Retina (tissue), 1 donor: Measurements from ENCODE around the gene NTSR2.

Experiments used
- DNase-seq: peaks from one replicate; pipeline ENCODE4 v3.0.0-alpha.2; 2016

Gene NTSR2

DNA sequence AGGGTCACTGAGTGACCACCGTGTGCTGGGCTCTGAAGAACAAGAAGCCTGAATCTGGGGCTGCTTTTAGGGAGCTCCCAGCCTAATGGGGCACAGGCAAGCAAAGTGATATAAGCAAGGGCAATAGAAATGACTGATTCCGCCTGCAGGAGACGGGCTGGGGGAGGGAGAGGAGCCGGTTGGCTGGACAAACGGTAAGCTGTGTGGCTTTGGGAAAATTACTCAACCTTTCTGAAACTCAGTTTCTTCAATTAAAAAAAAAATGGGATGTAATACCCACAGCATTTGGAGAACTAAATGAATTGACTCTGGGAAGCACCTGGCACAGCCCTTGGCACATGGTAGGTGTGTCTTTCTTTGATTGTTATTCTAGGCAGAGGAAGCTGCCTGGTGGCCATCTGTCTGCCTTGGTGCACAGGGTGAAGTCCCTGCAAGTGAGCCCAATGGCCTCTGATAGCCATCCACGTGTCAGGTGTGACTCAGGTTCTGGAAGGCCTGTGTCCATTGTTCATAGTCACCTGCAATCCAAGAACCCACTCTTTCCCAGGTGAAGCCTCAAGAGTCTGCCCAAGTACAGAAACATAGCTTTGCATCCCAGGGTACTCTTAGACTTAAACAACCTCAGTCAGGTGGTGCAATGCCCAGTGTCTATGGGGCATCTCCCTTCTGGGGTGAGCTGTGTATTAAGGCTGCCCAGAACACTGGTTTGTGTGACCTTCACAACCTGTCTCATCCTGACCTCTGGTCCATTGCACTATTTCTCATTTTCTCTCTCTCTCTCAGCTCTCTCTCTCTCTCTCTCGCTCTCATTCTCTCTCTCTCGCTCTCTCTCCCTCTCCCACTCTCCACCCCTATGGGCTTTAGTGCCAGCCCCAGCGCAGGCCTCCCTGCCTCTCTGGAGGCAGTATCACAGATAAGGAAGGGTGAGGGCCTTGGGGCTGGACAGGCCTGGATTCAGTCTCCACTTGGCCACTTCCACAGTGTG lies 30.0 kb upstream of the NTSR2 start:
- DNase-seq, result peak; percentile 22

DNA sequence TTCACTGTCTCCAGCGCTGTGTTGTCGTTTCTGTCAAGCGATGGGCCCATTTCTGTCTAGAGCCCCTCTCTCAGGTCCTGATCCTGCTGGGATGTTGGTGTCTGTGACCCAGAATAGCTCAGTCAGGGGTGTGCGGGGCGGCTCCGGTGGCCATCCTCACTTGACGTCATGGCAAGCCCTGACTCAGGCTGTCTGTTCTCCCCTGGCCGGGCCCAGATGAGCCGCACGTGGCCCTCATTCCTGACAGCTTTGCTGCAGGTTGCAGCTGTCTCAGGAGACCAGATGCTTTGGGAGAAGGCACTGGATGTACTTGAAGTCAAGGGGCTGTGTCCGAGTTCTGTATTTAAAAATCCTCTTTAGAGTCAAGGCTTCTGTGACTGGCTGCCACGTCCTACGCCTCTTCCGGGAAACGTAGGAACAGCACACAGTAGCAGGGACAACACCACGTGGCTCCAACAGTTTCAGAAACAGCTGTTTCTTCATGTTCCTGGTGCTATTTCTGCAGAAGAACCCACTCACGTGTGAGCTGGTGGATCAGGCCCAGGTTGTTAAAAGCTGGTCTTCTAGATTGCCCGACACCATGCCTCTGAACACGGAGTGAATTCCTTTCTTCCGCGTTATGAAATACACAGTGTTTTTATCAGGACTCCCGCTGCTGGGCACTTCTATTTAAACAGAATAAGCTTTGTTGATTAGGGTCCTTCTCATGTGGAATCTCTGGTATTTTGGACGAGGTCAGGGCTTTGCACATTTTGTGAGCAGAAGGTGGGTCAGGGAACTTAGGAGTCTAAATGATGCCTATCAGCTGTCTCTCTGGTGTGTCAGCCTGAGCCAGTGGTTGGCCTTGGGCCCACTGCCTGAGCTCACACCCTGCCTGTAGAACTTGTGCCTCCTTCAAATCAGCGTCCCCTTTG lies 28.3 kb upstream of the NTSR2 start:
- DNase-seq, result peak; percentile 30

DNA sequence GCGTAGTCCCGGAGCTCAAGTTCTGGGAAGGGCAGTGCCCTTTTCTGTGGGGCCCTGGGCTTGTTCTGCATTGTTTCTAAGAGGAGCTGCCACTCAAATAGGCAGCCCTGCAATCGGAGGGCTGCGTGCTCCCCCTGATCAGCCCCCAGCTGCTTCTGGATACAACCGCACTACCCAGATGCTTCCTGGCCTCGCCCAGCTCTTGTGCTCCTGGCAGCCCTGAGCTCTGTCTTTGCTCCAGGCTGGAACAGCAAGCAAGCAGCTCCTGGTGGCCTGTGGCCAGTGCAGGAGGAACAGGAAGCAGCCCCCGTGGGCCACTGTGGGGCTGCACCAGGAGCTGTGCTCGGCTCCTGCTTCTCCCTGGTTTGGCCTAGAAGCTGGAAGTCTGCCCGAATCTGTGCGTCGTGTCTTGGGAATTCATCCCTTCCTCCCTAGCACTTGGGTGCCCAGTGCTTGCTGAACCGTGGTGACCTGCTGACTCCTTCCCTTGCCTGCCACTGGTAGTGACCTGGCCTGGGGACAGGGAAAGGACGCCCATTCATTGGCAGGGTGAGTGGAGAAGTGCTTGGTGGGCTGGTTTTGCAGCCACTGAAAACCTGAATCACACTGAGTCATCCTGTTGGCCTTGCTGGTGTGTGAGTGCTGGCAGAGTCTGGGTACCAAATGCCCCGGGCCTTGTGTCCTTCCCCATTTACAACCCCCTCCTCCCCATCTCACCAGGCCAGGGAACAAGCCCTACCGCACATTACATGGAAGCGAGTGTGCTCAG lies 27.3 kb upstream of the NTSR2 start:
- DNase-seq, result peak; percentile 59

DNA sequence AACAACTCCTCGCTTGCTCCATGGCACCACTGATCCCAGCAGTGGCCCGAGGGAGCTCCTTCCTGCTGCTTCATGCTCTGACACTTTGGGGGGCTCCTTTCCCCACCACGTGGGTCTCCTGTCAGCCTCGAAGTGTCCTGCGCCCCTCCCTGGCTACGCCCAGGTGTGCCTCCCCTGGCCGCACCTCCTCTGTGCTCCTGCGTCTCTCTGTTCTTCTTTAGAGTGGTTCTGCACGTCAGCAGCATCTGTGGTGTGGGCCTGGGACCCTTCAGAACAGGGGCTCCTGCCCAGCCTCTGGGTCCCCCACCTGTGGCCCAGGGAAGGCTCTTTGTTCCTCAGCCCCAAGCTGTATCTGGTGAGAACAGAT lies 26.7 kb upstream of the NTSR2 start:
- DNase-seq, result no peak

DNA sequence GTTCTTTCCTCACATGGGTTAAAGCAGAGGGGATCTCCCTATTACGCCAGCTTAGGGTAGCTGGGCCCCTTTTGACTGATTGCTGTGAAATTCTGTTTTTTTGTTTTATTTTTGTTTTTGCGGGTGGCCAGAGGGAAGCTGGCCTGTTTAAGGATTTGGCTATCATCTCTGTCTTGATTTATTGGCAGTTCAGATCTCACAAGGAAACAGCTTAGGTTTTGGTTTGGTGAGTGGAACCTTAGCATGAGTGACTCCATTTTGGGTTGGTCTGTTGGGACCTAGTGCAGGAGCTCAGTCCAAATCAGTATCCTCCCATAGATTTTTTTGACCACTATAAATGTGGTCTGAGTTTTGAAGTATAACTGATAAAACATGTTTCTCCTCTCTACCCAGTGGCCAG lies 25.6 kb upstream of the NTSR2 start:
- no peak for DNase-seq

DNA sequence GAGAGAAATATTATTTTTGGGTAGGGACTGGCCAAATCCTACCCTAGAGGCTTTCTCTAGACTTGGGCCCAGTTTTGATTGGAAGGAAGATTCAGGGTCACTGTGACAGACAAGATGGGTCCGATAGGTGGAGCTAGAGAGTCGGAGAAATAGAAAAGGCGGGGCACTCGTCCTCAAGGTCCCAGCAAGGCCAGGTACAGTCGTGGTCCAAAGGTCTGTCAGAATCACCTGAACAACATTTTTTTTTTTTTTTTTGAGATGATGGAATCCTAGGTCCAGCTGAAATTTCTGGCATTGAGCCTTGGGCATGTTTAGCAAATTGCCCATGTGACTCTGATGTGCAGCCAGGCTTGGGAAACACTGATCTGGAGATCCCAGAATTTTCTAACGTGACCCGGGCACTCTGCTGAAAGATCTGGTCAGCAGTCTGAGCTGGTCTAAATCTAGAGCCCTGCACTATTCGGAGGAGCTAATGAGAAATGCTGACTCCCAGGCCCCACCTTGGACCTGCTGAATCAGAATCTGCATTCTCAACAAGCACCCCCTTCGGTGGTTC lies 23.0 kb upstream of the NTSR2 start:
- DNase-seq, result peak; percentile 68

DNA sequence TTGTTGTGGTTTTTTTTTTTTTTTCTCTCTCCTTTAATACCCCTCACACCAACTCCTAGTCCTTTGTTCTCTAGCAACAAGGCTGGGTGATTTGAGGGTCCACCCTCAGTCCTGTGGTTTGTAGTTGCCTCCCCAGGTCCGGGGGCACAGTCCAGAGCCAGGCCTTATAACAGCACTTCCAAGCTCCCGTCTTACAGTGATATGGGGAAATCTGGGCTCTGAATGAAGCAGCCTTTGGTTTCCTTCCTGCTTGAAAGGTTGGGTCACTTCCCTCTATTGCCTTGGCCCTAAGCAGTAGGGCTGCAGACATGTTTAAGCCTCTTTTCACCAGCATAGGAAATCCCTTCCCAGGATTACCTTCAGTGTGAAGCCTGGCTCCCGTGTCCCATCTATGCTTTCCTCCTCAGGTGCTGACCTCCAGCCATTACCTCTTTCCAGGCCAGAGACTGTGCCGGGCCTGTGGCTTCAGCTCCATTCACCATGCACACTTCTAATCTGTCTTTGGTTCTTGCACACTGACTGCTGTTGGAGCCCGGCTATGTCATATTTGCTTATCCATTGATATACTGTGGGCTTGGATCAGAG lies 21.2 kb upstream of the NTSR2 start:
- DNase-seq, result no peak

DNA sequence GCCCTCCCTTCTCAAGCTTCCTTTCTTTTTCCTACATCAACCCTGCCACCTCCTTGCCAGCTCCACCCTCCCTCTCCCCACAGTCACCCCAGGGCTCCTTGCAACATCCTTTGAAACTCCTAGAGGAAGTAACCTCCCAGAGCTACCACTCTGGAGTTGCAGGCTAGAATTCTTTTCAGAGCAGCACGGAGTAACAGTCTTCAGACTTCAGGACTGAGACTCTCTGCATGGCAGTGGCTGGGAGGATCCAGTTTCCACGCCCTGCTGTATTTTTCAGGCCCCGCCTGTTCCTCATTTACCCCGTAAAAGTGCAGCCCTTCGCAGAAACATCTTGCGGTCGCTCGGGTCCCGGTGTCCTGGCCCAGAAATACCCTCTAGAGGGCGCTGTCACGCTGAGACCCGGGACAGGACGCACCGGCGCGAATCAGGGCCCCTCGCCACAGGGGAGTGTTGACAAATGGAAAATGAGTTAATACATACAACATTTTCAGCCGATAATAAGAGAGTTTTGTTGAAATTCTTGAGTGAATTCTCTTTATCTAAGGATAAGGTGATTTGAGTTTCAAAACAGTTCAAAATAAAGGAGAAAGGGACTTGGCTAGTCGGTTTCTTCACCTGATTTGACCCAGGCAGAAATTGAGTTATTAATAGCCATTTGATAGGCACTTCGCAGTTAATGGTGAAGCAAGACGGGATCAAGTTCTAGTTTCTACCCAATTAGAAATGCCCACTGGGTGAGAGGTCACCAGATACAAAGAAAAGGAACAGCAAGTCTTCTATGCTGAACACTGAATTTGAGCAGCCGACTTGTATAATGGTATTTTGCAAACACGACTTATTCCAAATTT lies 18.5 kb upstream of the NTSR2 start:
- peak; percentile 78 for DNase-seq

DNA sequence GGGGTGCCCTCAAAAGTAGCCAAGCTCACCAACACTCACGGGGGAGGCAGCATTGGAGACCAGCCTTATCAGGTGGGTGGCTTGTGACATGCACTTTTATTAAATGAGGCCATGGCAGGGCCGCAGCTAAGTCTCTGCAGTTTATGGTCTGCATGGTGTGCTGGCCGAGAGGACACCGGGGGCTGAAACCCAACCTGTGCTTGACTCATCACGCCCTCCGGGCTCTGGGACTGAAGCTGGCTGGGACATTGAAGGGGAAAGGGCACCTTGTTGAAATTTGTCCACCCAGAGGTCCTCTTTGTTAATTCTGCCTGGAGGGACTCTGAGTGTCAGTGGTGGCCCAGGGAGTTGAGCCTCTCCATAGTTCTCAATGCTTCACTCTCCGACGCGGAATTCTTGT lies 17.7 kb upstream of the NTSR2 start:
- DNase-seq, result no peak

DNA sequence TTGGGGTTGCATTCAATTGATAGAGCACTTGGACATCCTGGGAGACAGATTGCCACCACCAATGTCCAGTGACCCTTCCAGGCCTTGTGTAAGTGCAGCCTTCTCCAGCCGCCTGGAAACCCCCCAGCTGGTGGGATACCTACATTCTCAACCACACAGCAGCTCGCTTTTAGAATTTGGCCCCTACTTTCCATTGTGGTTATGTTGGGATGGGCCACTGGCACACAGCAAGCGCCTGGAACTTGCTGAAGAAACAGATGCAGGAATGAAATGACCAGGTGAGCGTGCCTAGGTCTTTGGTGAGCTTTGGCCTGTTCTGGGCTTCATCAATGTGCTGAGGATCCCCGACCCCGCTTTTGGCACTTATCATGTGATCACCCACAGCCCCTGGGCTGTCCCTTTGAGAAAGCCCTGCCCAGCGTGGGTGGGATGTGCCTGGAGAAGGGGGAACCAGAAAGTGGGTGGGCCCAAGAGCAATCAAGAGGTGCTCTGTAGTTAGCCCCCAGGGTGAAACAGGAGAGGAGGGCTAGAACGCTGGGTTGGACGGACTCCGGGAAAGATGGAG lies 16.0 kb upstream of the NTSR2 start:
- no peak for DNase-seq

DNA sequence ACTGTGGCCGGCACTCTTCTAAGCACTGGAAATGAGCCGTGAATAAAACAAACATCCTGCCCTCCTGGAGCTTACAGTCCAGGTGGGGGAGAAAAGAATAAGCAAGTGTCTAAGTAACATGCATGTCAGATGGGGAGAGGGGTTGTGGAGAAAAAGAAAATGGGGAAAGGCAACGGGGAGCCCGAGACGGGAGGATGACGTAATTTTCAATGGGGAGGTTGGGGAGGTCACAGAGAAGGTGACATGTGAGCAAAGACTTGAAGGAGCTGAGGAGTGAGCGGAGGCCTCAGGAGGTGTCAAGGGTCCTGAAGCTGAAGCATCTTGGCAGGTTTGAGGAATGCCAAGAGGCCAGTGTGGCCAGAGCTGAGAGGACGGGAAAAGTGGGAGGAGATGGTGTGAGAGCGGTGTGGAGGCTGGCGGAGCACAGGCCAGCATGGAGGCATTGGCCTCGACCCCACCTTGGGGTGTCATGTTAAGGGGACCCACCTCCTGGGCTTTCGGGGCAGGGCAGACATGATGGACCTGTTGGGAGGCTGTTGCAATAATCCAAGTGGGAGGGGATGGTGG lies 15.0 kb upstream of the NTSR2 start:
- DNase-seq, result no peak

DNA sequence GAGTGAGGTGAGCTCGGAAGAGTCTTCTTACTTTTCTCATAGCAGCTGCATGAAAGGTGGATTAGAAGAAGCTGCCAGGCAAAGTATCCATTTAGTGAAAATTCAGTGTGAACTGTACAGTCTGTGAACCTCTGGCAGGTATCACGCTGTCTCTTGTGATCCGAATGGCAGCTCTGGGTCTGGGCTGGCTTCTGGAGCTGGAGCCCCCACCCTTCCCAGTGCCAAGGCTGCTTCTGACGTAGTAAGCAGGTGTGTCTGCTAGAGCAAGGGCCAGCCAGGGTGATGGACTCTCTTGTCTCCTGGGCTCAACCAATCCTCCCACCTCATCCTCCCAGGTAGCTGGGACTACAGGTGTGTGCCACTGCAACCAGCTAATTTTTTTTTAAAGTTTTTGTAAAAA lies 14.0 kb upstream of the NTSR2 start:
- no peak for DNase-seq

DNA sequence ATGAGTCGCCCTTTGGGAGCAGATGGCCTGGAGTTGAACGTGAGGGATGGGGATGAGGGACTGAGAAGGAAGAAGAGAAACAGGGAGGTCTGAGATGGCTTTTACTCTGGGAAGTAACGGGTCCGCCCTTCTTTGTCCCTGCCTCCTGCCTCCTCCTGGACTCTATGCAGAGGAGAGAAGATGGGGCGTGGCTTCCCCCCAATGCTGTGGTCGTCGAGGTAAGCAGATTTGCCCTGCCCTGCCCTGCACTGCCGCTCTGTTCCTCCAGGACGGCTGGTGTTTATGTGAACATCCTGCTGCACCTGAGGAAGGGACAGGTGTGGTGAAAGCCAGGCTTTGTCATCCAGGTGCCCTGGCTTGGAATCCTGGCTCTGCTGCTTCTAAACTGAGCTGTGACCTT lies 13.5 kb upstream of the NTSR2 start:
- DNase-seq, result no peak

DNA sequence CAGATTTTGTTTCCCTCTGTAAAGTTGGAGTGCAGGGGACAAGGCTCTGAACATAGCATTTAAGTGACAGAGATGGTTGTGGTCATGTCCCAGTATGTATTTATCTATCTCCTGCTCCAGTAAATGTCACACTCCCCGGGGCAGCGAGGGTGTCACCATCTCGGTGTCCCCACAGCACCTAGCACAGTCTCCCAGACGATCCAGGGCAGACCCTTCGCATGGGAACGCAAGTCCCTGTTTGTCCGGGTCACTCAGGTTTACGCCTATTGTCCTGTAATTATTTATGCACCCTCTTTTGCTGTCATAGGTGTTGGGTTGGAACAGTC lies 12.6 kb upstream of the NTSR2 start:
- DNase-seq, result no peak

DNA sequence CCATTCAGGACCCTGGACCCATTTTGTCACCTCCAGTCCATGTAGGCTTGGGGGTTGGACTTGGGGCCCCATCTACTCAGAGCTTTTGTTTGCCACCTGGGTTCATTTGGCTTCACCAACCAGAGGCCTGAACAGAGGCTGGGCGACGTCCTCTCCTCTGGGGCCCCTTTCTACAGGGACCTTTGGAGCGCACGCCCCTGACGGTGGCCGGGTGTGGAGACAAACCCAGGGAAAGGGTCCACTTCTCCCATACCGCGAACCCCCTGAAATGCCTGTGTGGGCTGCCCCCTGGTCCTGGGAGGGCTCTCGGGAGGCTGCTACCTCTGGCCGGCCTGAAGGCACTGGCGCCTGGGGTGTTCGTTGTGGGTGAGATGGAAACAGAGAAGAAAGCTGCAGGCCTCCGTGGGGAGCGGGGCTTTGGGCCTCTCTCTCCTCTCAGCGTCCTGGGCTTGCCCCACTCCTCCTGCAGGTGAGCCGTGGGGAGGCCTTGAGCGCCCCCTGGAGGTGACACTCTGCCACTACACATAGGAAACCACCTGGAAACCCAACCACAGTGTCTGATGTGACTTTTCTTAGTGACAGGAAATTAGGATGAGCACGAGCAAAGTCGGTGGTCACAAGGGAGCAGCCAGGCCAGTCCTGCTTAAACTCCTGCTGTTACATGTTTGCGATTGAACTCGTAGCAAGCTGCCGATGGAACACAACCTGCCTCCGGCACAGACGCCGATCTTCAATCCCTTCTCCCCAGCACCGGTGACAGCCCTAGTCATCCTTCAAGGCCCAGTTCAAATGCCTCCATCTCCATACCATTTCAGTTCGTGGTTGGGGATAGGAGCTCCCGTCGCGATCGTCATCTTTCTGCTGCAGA lies 12.0 kb upstream of the NTSR2 start:
- DNase-seq, result peak; percentile 61

DNA sequence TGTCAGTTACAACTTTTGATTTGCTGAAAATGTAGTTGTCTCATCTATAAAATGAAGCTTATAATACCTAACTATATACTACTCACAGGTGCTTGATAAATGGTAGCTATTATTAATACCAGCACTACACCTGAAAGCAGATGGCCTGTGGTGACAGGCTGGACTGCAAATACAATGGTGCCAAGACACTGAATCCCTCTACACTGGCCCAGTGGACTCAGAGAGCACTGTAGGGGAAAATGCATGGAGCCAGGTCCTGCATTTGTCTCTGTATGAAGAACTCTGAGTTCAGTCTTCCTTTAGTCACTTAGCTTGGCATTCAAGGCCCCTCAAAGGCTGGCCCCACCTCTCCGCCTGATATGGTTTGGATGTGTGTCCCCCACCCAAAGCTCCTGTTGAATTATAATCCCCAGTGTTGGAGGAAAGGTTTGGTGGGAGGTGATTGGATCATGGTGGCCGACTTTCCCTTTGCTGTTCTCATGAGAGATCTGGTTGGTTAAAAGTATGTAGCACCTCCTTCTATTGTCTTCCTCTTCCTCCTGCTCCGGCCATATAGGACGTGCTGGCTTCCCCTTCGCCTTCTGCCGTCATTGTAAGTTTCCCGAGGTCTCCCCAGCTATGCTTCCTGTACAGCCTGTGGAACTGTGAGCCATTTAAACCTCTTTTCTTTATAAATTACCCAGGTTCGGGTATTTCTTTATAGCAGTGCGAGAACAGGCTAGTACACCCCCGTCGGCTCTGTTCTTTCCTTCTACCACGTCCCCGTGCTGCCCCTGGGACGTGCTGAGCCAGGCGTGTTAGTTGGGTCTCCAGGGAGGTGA lies 11.1 kb upstream of the NTSR2 start:
- no peak for DNase-seq

DNA sequence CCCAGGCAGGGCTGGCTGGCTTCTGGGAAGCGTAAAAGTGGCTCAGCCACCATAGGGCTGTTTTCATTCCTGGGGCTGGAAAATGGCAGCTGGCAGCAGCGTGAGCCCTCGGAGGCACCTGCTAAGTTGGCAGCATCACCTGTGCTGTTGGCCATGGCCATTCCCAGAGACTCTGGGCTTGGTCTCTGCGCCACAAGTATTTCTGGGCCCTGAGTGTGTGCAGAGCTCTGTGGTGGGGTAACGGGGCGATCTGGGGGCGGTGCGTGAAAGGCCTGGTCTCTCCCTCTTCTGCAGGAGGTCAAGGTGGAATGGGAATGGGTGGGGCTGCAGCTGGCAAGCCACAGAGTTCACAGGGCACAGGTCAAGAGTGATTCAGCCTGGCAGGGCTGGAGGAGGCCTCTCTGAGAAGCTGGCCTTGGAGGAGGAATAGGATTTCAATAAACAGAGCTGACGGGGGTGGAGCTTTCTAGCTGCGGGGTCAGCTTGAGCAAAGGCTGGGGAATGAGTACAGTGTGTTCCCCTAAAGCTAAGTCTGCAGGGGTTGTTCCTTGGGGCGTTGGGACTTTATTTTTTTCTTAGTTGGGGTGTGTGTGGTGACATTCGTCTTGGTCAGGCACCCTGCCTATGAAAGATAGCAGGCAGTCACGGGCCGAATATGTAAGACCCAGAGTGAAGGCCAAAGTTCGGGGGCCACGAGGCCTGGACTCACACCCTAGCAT lies 10.3 kb upstream of the NTSR2 start:
- DNase-seq, result no peak
